Endothelial cell of umbilical vein (primary cell): ENCODE data around the gene CNNM3. TPM values are rescaled to one million over a fixed set of nuclear protein-coding genes. Genes with fewer than 3 reads are reported as not detected.

ENCODE experiments used
- BruUV-seq: library from RNA; stranded (reverse); fragments of 400-500 nt; replicated peaks from 2 replicates; lab custom pipeline; 2021; lab: Mats Ljungman, UMichigan
- CTCF ChIA-PET: fragments of 300-600, 350-600 bp; sonication (Branson Sonifier 250); formaldehyde crosslinking; loops from one replicate; lab custom pipeline; 2021; ENCODE audit warnings: antibody characterized with exemption, inconsistent platforms; lab: Charles Lee
- POLR2A ChIA-PET: fragments of 300-600, 350-600 bp; sonication (Branson Sonifier 250); formaldehyde crosslinking; loops from one replicate; lab custom pipeline; 2021; ENCODE audit warnings: antibody characterized with exemption, inconsistent platforms; lab: Charles Lee
- DNase-seq: peaks from one replicate; pipeline ENCODE4 v3.0.0-alpha.2; 2011; ENCODE audit warnings: low read depth, low spot score
- FAIRE-seq: peaks from 2 replicates; lab custom pipeline; 2011; peaks lifted over from hg19 to GRCh38; lab: Jason Lieb, UNC
- H2AFZ ChIP-seq: 2 replicates; pipeline ENCODE4 v1.6.0; 2012; ENCODE audit warnings: low read depth, low read length, control low read depth, inconsistent platforms
- H3K27ac ChIP-seq: 2 replicates; pipeline ENCODE4 v1.5.1; 2011; ENCODE audit warnings: low read depth, mild to moderate bottlenecking, control low read depth, low read length, moderate library complexity; ENCODE audit not compliant: insufficient read depth
- H3K27me3 ChIP-seq, 2 experiments: 2 replicates each; pipeline versions ENCODE4 v1.6.0 to v1.6.1; 2011; ENCODE audit warnings: low read length in 2 of 2, mixed read lengths in 1 of 2; ENCODE audit not compliant: control insufficient read depth in 2 of 2, insufficient read depth in 2 of 2
- H3K36me3 ChIP-seq, 2 experiments: 2 replicates in 1 of 2; 3 replicates in 1 of 2; pipeline ENCODE4 v1.5.1; 2011; ENCODE audit warnings: low read length in 2 of 2, mild to moderate bottlenecking in 1 of 2, moderate library complexity in 1 of 2; ENCODE audit not compliant: control insufficient read depth in 2 of 2, insufficient read depth in 2 of 2; ENCODE audit errors: extremely low read depth in 1 of 2
- H3K4me1 ChIP-seq: 3 replicates; pipeline ENCODE4 v1.5.1; 2011; ENCODE audit warnings: mild to moderate bottlenecking, low read length; ENCODE audit not compliant: control insufficient read depth, insufficient read depth; ENCODE audit errors: extremely low read depth
- H3K4me2 ChIP-seq: 2 replicates; pipeline ENCODE4 v1.6.1; 2011; ENCODE audit warnings: low read length, control low read depth, mixed read lengths; ENCODE audit not compliant: insufficient read depth
- H3K4me3 ChIP-seq, 3 experiments: fragments of 200-600 bp in 1 of 3; sonication (generic), shearing (Covaris generic) in 1 of 3; replicated peaks in 1 of 3; 2 replicates each; pipeline ENCODE4 v1.5.1; 2011 to 2016; ENCODE audit warnings: control low read depth in 3 of 3, low read length in 3 of 3, mild to moderate bottlenecking in 2 of 3, inconsistent platforms in 1 of 3, low read depth in 1 of 3, moderate library complexity in 1 of 3; ENCODE audit not compliant: insufficient read depth in 1 of 3
- H3K79me2 ChIP-seq: 2 replicates; pipeline ENCODE4 v1.6.0; 2012; ENCODE audit warnings: low read length, inconsistent platforms; ENCODE audit not compliant: control insufficient read depth, insufficient read depth
- H3K9ac ChIP-seq: replicated peaks from 2 replicates; pipeline ENCODE3; 2011; ENCODE audit warnings: low read length, control low read depth; ENCODE audit not compliant: insufficient read depth; ENCODE audit errors: extremely low read depth
- H3K9me1 ChIP-seq: replicated peaks from 3 replicates; pipeline ENCODE4 v1.6.0; 2011; ENCODE audit warnings: mild to moderate bottlenecking, low read length; ENCODE audit not compliant: control insufficient read depth, insufficient read depth; ENCODE audit errors: extremely low read depth
- H3K9me3 ChIP-seq: replicated peaks from 2 replicates; pipeline ENCODE4 v1.5.1; 2012; ENCODE audit warnings: low read length, inconsistent platforms; ENCODE audit not compliant: control insufficient read depth, insufficient read depth
- H4K20me1 ChIP-seq: replicated peaks from 2 replicates; pipeline ENCODE3; 2011; ENCODE audit warnings: mild to moderate bottlenecking, low read length; ENCODE audit not compliant: control insufficient read depth, insufficient read depth; ENCODE audit errors: extremely low read depth
- EZH2 ChIP-seq: IDR thresholded peaks from 2 replicates; pipeline ENCODE4 v1.6.1; 2012; ENCODE audit warnings: borderline replicate concordance, low read depth, mild to moderate bottlenecking, moderate library complexity, low read length, inconsistent platforms; ENCODE audit not compliant: severe bottlenecking
- FOS ChIP-seq: IDR thresholded peaks from 2 replicates; pipeline ENCODE4 v1.6.1; 2011; ENCODE audit warnings: mild to moderate bottlenecking, low read length, moderate library complexity, borderline replicate concordance; ENCODE audit not compliant: insufficient read depth
- GATA2 ChIP-seq: IDR thresholded peaks from 2 replicates; pipeline ENCODE4 v1.7.0; 2011; ENCODE audit warnings: low read depth, mild to moderate bottlenecking, moderate library complexity, mixed read lengths, low read length; ENCODE audit not compliant: insufficient read length, insufficient read depth
- JUN ChIP-seq: IDR thresholded peaks from 2 replicates; pipeline ENCODE4 v1.6.1; 2011; ENCODE audit warnings: borderline replicate concordance, low read depth; ENCODE audit not compliant: insufficient read length, insufficient read depth
- MYC ChIP-seq: IDR thresholded peaks from one replicate; pipeline ENCODE4 v1.6.1; 2011; ENCODE audit warnings: mild to moderate bottlenecking, low read depth, low read length
- POLR2A ChIP-seq: IDR thresholded peaks from 2 replicates; pipeline ENCODE4 v1.6.1; 2012; ENCODE audit warnings: low read depth, mild to moderate bottlenecking, control low read depth, low read length
- POLR2AphosphoS5 ChIP-seq: IDR thresholded peaks from 2 replicates; pipeline ENCODE4 v1.6.1; 2012; ENCODE audit warnings: low read depth, mild to moderate bottlenecking, control low read depth, low read length, moderate library complexity; ENCODE audit not compliant: insufficient read depth
- dilution Hi-C: fragments of 300-500 bp; cut with MboI; formaldehyde crosslinking; loops from one replicate; pipeline ENCODE4 v1.15.0; 2019; ENCODE audit warnings: low sequenced_read_pairs; ENCODE audit not compliant: extremely low pct_ligation_motif_present
- intact Hi-C: fragments of 100-400 bp; cut with micrococcal nuclease; formaldehyde crosslinking; loops from one replicate; pipeline ENCODE4 v1.10.0; 2022
- polyA plus RNA-seq, 4 experiments: library from polyadenylated mRNA; depleted of rRNA in 3 of 4; stranded (reverse) in 3 of 4; unstranded in 1 of 4; fragments of >200 nt; gene quantifications; 2 replicates each; pipeline versions ENCODE4 v1.2.1 to v1.2.3, GENCODE V29; 2011 to 2012; ENCODE audit warnings: missing spikeins in 1 of 4
- total RNA-seq: library from RNA; stranded (reverse); gene quantifications from 2 replicates; pipeline ENCODE4 v1.2.3, GENCODE V29; 2021
- TF ChIP-seq, protein P1 (sequence below): IDR thresholded peaks from 2 replicates; pipeline ENCODE4 v1.6.1; 2011; ENCODE audit not compliant: insufficient read depth, insufficient read length
- TF ChIP-seq, protein P2 (sequence below), 2 donors: IDR thresholded peaks; 1 replicate in 1 of 2; 2 replicates in 1 of 2; pipeline ENCODE4 v1.5.1; 2011; ENCODE audit warnings: low read length in 2 of 2, mild to moderate bottlenecking in 2 of 2, moderate library complexity in 2 of 2, control low read depth in 1 of 2, inconsistent platforms in 1 of 2, low read depth in 1 of 2; ENCODE audit not compliant: insufficient read depth in 1 of 2; ENCODE audit errors: extremely low read depth in 1 of 2

CNNM3 gene
- total and polyA plus RNA-seq, 2 donors (not counting 3 experiments of a cell fraction or from before 2014, with no cell fraction given): 13.0 to 14.9 TPM

DNA sequence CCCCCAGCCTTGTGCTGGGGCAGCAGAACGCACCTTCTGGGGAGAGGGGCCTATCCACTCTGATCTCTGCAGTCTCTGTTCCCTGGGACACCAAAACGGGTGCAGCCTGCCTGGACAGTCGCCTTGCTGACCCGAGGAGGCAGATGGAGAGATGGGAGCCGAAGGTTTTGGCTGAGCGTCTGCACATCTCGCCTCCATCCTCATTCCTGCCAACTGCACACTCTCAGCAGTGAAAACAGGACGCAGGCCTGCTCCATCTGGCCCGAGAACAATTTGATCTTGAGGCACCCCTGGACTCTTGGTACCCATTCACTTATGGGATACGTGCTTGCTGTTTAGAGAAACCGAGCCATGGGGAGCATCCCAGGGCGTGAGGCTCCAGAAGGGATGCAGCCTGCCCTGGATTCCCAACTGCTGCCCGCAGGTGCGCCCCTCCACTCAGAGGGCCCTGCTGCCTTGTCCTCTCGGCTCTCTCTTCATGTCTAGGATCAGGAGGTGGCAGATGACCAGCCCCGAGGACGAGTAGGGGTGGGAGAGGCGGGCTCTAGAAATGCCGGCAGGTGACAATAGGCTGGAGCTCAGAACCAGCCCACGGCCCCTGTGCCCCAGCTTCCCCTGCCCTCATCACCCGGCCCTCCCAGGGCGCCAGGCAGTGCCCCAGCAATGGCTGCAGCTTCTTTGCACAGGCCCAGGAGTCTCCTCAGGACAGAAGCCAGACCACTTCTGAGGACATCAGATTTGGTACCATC, 62.9 kb downstream of the CNNM3 start:
- no TSS peak for BruUV-seq
- no peak overlapping the region for H3K27ac ChIP-seq
- intact Hi-C loops (no loop called here), dilution Hi-C loops (no loop called here)
- H3K4me3 ChIP-seq: no peak overlapping the region
- no peak overlapping the region for H3K4me2 ChIP-seq
- H3K36me3 ChIP-seq: no peaks in the 10 kb centered on the region
- no peak for FAIRE-seq
- H4K20me1 ChIP-seq: no peaks in the 10 kb centered on the region
- H2AFZ ChIP-seq: no peak overlapping the region
- no peaks in the 10 kb centered on the region for H3K79me2 ChIP-seq
- no peaks in the 10 kb centered on the region for H3K4me1 ChIP-seq
- ChIA-PET CTCF (no interaction called here), POLR2A (no interaction called here)
- no peak overlapping the region for H3K9ac ChIP-seq
- no peaks in the 10 kb centered on the region for H3K9me1 ChIP-seq
- no peaks in the 10 kb centered on the region for H3K9me3 ChIP-seq
- DNase-seq: no peak
- H3K27me3 ChIP-seq: peaks cover 0 to 2% of the 10 kb centered on the region in 2 experiments
- TF ChIP-seq EZH2 (no peak), JUN (no peak), FOS (no peak), POLR2AphosphoS5 (no peak), MYC (no peak), POLR2A (no peak), GATA2 (no peak)
- TF ChIP-seq, protein P1, sequence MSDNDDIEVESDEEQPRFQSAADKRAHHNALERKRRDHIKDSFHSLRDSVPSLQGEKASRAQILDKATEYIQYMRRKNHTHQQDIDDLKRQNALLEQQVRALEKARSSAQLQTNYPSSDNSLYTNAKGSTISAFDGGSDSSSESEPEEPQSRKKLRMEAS: no peak
- TF ChIP-seq, protein P2, sequence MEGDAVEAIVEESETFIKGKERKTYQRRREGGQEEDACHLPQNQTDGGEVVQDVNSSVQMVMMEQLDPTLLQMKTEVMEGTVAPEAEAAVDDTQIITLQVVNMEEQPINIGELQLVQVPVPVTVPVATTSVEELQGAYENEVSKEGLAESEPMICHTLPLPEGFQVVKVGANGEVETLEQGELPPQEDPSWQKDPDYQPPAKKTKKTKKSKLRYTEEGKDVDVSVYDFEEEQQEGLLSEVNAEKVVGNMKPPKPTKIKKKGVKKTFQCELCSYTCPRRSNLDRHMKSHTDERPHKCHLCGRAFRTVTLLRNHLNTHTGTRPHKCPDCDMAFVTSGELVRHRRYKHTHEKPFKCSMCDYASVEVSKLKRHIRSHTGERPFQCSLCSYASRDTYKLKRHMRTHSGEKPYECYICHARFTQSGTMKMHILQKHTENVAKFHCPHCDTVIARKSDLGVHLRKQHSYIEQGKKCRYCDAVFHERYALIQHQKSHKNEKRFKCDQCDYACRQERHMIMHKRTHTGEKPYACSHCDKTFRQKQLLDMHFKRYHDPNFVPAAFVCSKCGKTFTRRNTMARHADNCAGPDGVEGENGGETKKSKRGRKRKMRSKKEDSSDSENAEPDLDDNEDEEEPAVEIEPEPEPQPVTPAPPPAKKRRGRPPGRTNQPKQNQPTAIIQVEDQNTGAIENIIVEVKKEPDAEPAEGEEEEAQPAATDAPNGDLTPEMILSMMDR (IDR thresholded peaks at IDR 0.05; ENCODE audit: extremely low read depth in 1 of 2, insufficient read depth in 1 of 2, low read depth in 1 of 2, low read length in 2 of 2): no peak
